ENCODE data around the gene NUP210.

The NUP210 gene

DNA sequence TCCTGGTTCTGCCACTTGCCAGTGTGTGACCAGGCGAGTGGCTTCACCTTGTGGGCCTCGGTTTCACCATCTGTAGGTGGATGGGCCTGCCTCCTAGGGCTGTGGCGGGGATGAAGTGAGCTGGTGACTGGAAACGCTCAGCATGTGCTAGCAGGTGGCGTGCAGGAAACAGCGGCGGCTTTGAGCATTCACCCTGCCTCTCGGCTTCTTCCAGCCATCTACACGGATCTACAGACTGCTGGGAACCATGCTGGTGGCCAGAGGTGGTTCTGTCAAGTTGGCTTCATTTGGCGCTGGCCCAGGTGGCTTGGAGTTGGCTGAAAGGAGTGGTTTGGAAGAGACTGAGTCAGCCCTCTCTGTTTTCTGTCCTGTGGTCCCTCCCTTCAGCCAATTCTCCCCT is 106.3 kb downstream of the NUP210 start:
- TF ChIP-seq TAF1 (IDR thresholded peaks at IDR 0.05; ENCODE audit: borderline replicate concordance, insufficient read depth, low read length), result no peak
- no peak for TF ChIP-seq FOXP2 (optimal IDR thresholded peaks at IDR 0.05; ENCODE audit: borderline replicate concordance, extremely low read depth, extremely low read length, insufficient read depth)
- TF ChIP-seq POLR2AphosphoS5 (IDR thresholded peaks at IDR 0.05; ENCODE audit: low read depth, low read length), result no peak
- no peak for TF ChIP-seq SIN3A (IDR thresholded peaks at IDR 0.05; ENCODE audit: borderline replicate concordance, insufficient read depth, low read length)
- TF ChIP-seq, protein P1, sequence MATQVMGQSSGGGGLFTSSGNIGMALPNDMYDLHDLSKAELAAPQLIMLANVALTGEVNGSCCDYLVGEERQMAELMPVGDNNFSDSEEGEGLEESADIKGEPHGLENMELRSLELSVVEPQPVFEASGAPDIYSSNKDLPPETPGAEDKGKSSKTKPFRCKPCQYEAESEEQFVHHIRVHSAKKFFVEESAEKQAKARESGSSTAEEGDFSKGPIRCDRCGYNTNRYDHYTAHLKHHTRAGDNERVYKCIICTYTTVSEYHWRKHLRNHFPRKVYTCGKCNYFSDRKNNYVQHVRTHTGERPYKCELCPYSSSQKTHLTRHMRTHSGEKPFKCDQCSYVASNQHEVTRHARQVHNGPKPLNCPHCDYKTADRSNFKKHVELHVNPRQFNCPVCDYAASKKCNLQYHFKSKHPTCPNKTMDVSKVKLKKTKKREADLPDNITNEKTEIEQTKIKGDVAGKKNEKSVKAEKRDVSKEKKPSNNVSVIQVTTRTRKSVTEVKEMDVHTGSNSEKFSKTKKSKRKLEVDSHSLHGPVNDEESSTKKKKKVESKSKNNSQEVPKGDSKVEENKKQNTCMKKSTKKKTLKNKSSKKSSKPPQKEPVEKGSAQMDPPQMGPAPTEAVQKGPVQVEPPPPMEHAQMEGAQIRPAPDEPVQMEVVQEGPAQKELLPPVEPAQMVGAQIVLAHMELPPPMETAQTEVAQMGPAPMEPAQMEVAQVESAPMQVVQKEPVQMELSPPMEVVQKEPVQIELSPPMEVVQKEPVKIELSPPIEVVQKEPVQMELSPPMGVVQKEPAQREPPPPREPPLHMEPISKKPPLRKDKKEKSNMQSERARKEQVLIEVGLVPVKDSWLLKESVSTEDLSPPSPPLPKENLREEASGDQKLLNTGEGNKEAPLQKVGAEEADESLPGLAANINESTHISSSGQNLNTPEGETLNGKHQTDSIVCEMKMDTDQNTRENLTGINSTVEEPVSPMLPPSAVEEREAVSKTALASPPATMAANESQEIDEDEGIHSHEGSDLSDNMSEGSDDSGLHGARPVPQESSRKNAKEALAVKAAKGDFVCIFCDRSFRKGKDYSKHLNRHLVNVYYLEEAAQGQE (IDR thresholded peaks at IDR 0.05; ENCODE audit: insufficient read depth in 1 of 2, low read depth in 2 of 2, low read length in 2 of 2), result no peak

DNA sequence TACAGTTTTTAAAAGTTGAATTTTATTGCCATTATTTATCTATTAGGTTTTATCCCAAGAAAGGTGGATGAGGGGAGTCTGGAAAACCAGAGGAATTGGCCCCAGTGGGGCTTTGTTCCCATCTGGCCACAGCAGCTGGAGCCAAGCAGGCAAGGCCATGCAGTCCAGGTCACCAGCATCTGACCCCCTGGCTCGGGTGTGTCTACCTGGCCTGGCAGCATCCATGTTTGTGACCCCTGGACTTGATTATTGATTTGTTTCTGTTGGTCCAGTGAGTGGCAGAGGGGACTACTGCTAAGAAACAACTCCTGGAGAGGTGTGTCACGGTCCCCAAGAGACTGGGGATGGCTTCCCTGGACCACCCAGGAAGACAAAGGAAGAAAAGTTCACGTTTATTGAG is 111.1 kb downstream of the NUP210 start:
- no peak for TF ChIP-seq SIN3A (IDR thresholded peaks at IDR 0.05; ENCODE audit: borderline replicate concordance, insufficient read depth, low read length)
- no peak for TF ChIP-seq TAF1 (IDR thresholded peaks at IDR 0.05; ENCODE audit: borderline replicate concordance, insufficient read depth, low read length)
- TF ChIP-seq, protein P1 (IDR thresholded peaks at IDR 0.05; ENCODE audit: insufficient read depth in 1 of 2, low read depth in 2 of 2, low read length in 2 of 2), result no peak
- TF ChIP-seq POLR2AphosphoS5 (IDR thresholded peaks at IDR 0.05; ENCODE audit: low read depth, low read length), result no peak
- no peak for TF ChIP-seq FOXP2 (optimal IDR thresholded peaks at IDR 0.05; ENCODE audit: borderline replicate concordance, extremely low read depth, extremely low read length, insufficient read depth)

DNA sequence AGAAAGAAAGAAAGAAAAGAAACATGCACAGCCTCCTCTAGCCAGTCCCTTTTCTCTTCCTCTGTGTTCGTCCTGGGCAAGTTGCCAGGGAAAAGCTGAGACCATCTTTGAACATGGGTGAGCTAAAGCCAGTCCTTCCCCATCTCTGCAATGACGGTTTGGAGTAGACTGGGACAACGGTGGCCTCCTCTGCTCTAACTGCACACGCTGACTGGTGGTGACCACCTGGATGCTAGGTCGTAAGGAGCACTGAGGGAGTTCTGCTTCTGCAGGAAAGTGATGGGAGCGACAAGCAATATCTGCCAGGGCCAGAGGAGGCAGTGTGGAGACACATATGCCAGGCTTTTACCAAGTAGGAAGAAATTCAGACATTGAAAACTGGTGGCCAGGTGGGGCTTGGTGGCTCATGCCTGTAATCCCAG is 111.7 kb downstream of the NUP210 start:
- TF ChIP-seq POLR2AphosphoS5 (IDR thresholded peaks at IDR 0.05; ENCODE audit: low read depth, low read length), result no peak
- no peak for TF ChIP-seq SIN3A (IDR thresholded peaks at IDR 0.05; ENCODE audit: borderline replicate concordance, insufficient read depth, low read length)
- TF ChIP-seq, protein P1 (IDR thresholded peaks at IDR 0.05; ENCODE audit: insufficient read depth in 1 of 2, low read depth in 2 of 2, low read length in 2 of 2), result no peak

DNA sequence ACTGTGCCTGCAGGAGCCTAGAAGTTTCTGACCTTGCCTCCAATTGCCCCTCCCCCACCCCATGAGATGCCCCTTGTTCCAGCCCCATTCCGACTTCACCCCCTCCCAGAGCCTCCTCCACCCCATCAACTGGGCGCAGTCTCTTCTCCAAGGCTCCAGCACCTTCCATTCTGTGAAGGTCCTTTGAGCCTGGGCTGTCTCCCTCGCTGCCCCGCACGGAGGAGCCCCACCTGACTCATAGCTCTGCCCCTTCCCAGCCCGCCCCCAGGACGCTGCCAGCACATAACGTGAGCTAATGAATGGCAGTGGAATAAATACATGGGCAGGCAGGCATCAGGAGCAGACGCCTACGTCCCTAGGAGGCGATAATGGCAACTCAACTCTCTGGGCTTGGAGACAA is 113.1 kb downstream of the NUP210 start:
- TF ChIP-seq SIN3A (IDR thresholded peaks at IDR 0.05; ENCODE audit: borderline replicate concordance, insufficient read depth, low read length) (no peak), FOXP2 (optimal IDR thresholded peaks at IDR 0.05; ENCODE audit: borderline replicate concordance, extremely low read depth, extremely low read length, insufficient read depth) (no peak), POLR2AphosphoS5 (IDR thresholded peaks at IDR 0.05; ENCODE audit: low read depth, low read length) (no peak), TAF1 (IDR thresholded peaks at IDR 0.05; ENCODE audit: borderline replicate concordance, insufficient read depth, low read length) (no peak)
- TF ChIP-seq, protein P1 (IDR thresholded peaks at IDR 0.05; ENCODE audit: insufficient read depth in 1 of 2, low read depth in 2 of 2, low read length in 2 of 2), result no peak

DNA sequence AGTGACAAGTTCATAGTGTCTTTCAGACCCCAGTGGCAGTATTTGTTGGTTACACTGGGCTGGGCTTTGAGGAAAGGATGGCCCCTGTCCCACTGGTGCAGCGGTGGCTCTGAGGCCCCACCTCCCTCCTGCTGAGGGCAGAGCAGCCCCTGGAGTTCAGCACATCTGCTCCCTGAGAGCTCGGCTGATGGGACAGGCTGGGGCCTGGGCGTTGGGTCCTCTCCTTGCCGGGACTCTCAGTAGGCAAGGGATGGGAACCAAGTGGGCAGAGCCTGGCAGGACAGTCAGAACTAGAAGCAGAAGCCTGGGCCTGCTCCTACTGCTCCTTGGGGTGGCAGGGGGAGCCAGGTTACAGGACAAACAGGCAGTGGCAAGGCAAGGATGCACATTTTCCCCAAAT is 114.5 kb downstream of the NUP210 start:
- TF ChIP-seq POLR2AphosphoS5 (IDR thresholded peaks at IDR 0.05; ENCODE audit: low read depth, low read length), result no peak
- TF ChIP-seq, protein P1 (IDR thresholded peaks at IDR 0.05; ENCODE audit: insufficient read depth in 1 of 2, low read depth in 2 of 2, low read length in 2 of 2), result no peak
- TF ChIP-seq TAF1 (IDR thresholded peaks at IDR 0.05; ENCODE audit: borderline replicate concordance, insufficient read depth, low read length), result no peak
- TF ChIP-seq SIN3A (IDR thresholded peaks at IDR 0.05; ENCODE audit: borderline replicate concordance, insufficient read depth, low read length), result no peak
- no peak for TF ChIP-seq FOXP2 (optimal IDR thresholded peaks at IDR 0.05; ENCODE audit: borderline replicate concordance, extremely low read depth, extremely low read length, insufficient read depth)

Data from PFSK-1 (cell line).